Measurements from ENCODE around the gene ABCC6.
"Not testable (repeated sequence)": the region's sequence is repeated elsewhere in the genome, so short reads cannot be mapped to it uniquely, and the experiment has no call there.

DNA sequence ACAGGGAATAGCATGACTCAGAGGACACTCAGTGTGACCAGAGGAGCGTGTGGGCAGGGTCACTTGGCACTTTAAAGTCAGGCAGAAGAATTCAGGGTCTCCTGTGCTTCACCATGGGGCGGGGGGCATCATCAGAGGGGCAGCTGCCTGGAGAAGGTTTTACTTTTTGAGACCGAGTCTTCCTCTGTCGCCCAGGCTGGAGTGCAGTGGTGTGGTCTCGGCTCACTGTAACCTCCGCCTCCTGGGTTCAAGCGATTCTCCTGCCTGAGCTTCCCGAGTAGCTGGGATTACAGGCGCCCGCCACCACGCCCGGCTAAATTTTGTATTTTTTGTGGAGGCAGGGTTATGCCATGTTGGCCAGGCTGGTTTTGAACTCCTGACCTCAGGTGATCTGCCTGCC, 32.3 kb downstream of the ABCC6 start:
- TF ChIP-seq, protein P1, sequence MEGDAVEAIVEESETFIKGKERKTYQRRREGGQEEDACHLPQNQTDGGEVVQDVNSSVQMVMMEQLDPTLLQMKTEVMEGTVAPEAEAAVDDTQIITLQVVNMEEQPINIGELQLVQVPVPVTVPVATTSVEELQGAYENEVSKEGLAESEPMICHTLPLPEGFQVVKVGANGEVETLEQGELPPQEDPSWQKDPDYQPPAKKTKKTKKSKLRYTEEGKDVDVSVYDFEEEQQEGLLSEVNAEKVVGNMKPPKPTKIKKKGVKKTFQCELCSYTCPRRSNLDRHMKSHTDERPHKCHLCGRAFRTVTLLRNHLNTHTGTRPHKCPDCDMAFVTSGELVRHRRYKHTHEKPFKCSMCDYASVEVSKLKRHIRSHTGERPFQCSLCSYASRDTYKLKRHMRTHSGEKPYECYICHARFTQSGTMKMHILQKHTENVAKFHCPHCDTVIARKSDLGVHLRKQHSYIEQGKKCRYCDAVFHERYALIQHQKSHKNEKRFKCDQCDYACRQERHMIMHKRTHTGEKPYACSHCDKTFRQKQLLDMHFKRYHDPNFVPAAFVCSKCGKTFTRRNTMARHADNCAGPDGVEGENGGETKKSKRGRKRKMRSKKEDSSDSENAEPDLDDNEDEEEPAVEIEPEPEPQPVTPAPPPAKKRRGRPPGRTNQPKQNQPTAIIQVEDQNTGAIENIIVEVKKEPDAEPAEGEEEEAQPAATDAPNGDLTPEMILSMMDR (IDR thresholded peaks at IDR 0.05; ENCODE audit: insufficient read depth, low read length) = not testable (repeated sequence)
- TF ChIP-seq, protein P2, sequence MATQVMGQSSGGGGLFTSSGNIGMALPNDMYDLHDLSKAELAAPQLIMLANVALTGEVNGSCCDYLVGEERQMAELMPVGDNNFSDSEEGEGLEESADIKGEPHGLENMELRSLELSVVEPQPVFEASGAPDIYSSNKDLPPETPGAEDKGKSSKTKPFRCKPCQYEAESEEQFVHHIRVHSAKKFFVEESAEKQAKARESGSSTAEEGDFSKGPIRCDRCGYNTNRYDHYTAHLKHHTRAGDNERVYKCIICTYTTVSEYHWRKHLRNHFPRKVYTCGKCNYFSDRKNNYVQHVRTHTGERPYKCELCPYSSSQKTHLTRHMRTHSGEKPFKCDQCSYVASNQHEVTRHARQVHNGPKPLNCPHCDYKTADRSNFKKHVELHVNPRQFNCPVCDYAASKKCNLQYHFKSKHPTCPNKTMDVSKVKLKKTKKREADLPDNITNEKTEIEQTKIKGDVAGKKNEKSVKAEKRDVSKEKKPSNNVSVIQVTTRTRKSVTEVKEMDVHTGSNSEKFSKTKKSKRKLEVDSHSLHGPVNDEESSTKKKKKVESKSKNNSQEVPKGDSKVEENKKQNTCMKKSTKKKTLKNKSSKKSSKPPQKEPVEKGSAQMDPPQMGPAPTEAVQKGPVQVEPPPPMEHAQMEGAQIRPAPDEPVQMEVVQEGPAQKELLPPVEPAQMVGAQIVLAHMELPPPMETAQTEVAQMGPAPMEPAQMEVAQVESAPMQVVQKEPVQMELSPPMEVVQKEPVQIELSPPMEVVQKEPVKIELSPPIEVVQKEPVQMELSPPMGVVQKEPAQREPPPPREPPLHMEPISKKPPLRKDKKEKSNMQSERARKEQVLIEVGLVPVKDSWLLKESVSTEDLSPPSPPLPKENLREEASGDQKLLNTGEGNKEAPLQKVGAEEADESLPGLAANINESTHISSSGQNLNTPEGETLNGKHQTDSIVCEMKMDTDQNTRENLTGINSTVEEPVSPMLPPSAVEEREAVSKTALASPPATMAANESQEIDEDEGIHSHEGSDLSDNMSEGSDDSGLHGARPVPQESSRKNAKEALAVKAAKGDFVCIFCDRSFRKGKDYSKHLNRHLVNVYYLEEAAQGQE (IDR thresholded peaks at IDR 0.05; ENCODE audit: insufficient replicate concordance, low read depth) = not testable (repeated sequence)
- not testable (repeated sequence) for TF ChIP-seq POLR2AphosphoS5 (IDR thresholded peaks at IDR 0.05; ENCODE audit: low read depth); SPI1 (IDR thresholded peaks at IDR 0.05; ENCODE audit: borderline replicate concordance, low read depth); GABPA (IDR thresholded peaks at IDR 0.05; ENCODE audit: low read depth)
